Activated T-helper 17 cell treated with anti-CD3 and anti-CD28 coated beads, Interleukin-2, amount 50 U/mL, for 72 hours (primary cell): Measurements from ENCODE around the gene SLC25A6. TPM values are rescaled to one million over a fixed set of nuclear protein-coding genes. Genes with fewer than 3 reads are reported as not detected.
"Not testable (repeated sequence)": the region's sequence is repeated elsewhere in the genome, so short reads cannot be mapped to it uniquely, and the experiment has no call there.

ENCODE experiments used
- ATAC-seq: fragments of 150-1000 bp; cut with Tn5 transposase; replicated peaks from 2 replicates; pipeline ENCODE4 v1.10.0; 2021; ENCODE audit warnings: mild to moderate bottlenecking, moderate library complexity
- H3K27ac Mint-ChIP-seq: one replicate; pipeline ENCODE4 v1.8.0; 2022; ENCODE audit warnings: mixed read lengths
- H3K27me3 Mint-ChIP-seq: one replicate; pipeline ENCODE4 v1.8.0; 2022; ENCODE audit warnings: mixed read lengths
- H3K36me3 Mint-ChIP-seq: one replicate; pipeline ENCODE4 v1.8.0; 2022; ENCODE audit warnings: low read depth, mild to moderate bottlenecking, mixed read lengths
- H3K4me1 Mint-ChIP-seq: one replicate; pipeline ENCODE4 v1.8.0; 2022; ENCODE audit warnings: mixed read lengths
- H3K4me3 Mint-ChIP-seq: one replicate; pipeline ENCODE4 v1.8.0; 2022; ENCODE audit warnings: mild to moderate bottlenecking, mixed read lengths
- H3K9me3 Mint-ChIP-seq: one replicate; pipeline ENCODE4 v1.8.0; 2022; ENCODE audit warnings: mixed read lengths
- total RNA-seq, 2 donors: library from RNA; stranded (reverse); gene quantifications; one replicate each; pipeline ENCODE4 v1.2.3, GENCODE V29; 2022

SLC25A6 gene
- total RNA-seq, 2 donors from 2014 or later = 373 to 401 TPM

GRCh38 chrX:1419545-1420355 lies 27.8 kb upstream of the SLC25A6 start:
- Mint-ChIP-seq H3K9me3 (peaks cover under 1% of the 10 kb centered on the region), H3K27ac (peak overlapping the region; percentile 15), H3K4me3 (no peak overlapping the region), H3K4me1 (peaks cover 13% of the 10 kb centered on the region), H3K36me3 (peaks cover 54% of the 10 kb centered on the region), H3K27me3 (no peaks in the 10 kb centered on the region)
- ATAC-seq = no peak

GRCh38 chrX:1418901-1419544 lies 27.1 kb upstream of the SLC25A6 start:
- no peak overlapping the region for H3K4me3 Mint-ChIP-seq
- no peaks in the 10 kb centered on the region for H3K9me3 Mint-ChIP-seq
- H3K27ac Mint-ChIP-seq = no peak overlapping the region
- ATAC-seq = no peak
- peaks cover 12% of the 10 kb centered on the region for H3K4me1 Mint-ChIP-seq
- peaks cover 52% of the 10 kb centered on the region for H3K36me3 Mint-ChIP-seq
- H3K27me3 Mint-ChIP-seq = no peaks in the 10 kb centered on the region

- no peak overlapping the region for H3K27ac Mint-ChIP-seq
- no peaks in the 10 kb centered on the region for H3K9me3 Mint-ChIP-seq
- peaks cover 6% of the 10 kb centered on the region for H3K4me1 Mint-ChIP-seq
- no peaks in the 10 kb centered on the region for H3K27me3 Mint-ChIP-seq
- no peak for ATAC-seq
- H3K4me3 Mint-ChIP-seq = no peak overlapping the region
- peaks cover 52% of the 10 kb centered on the region for H3K36me3 Mint-ChIP-seq
Measured at GRCh38 chrX:1417921-1418771, 26.2 kb upstream of the SLC25A6 start.

- Mint-ChIP-seq H3K4me1 (peaks cover 6% of the 10 kb centered on the region), H3K4me3 (no peak overlapping the region), H3K27ac (no peak overlapping the region), H3K27me3 (no peaks in the 10 kb centered on the region), H3K36me3 (peaks cover 52% of the 10 kb centered on the region), H3K9me3 (no peaks in the 10 kb centered on the region)
- no peak for ATAC-seq
Measured at GRCh38 chrX:1416965-1417760, 25.2 kb upstream of the SLC25A6 start.

- Mint-ChIP-seq H3K27me3 (no peaks in the 10 kb centered on the region), H3K36me3 (peaks cover 52% of the 10 kb centered on the region), H3K4me3 (no peak overlapping the region), H3K27ac (no peak overlapping the region), H3K4me1 (peaks cover 6% of the 10 kb centered on the region), H3K9me3 (no peaks in the 10 kb centered on the region)
- ATAC-seq = no peak
Measured at GRCh38 chrX:1416327-1416784, 24.4 kb upstream of the SLC25A6 start.

- no peak for ATAC-seq
- H3K4me1 Mint-ChIP-seq = no peaks in the 10 kb centered on the region
- H3K4me3 Mint-ChIP-seq = no peak overlapping the region
- H3K27me3 Mint-ChIP-seq = no peaks in the 10 kb centered on the region
- no peaks in the 10 kb centered on the region for H3K9me3 Mint-ChIP-seq
- no peak overlapping the region for H3K27ac Mint-ChIP-seq
- peaks cover 39% of the 10 kb centered on the region for H3K36me3 Mint-ChIP-seq
Measured at GRCh38 chrX:1412551-1413161, 20.7 kb upstream of the SLC25A6 start.

GRCh38 chrX:1411326-1411725 lies 19.4 kb upstream of the SLC25A6 start:
- no peaks in the 10 kb centered on the region for H3K27me3 Mint-ChIP-seq
- ATAC-seq = no peak

GRCh38 chrX:1407035-1407434 lies 15.1 kb upstream of the SLC25A6 start:
- no peaks in the 10 kb centered on the region for H3K4me1 Mint-ChIP-seq
- no peak overlapping the region for H3K27ac Mint-ChIP-seq
- no peaks in the 10 kb centered on the region for H3K9me3 Mint-ChIP-seq
- H3K4me3 Mint-ChIP-seq = no peak overlapping the region
- H3K36me3 Mint-ChIP-seq = peaks cover 13% of the 10 kb centered on the region
- ATAC-seq = no peak
- H3K27me3 Mint-ChIP-seq = no peaks in the 10 kb centered on the region

More at GRCh38 chrX:1411326-1411725, 19.4 kb upstream of the SLC25A6 start:
- no peaks in the 10 kb centered on the region for H3K9me3 Mint-ChIP-seq
- H3K27ac Mint-ChIP-seq = no peak overlapping the region
- no peaks in the 10 kb centered on the region for H3K4me1 Mint-ChIP-seq
- H3K4me3 Mint-ChIP-seq = no peak overlapping the region
- H3K36me3 Mint-ChIP-seq = peaks cover 39% of the 10 kb centered on the region

- not testable (repeated sequence) for H3K36me3 Mint-ChIP-seq, H3K4me3 Mint-ChIP-seq, H3K9me3 Mint-ChIP-seq, H3K27ac Mint-ChIP-seq, ATAC-seq, H3K27me3 Mint-ChIP-seq, H3K4me1 Mint-ChIP-seq
Measured at GRCh38 chrX:1405769-1406168, 13.9 kb upstream of the SLC25A6 start.

- H3K36me3 Mint-ChIP-seq, H3K4me1 Mint-ChIP-seq, ATAC-seq, H3K27ac Mint-ChIP-seq, H3K27me3 Mint-ChIP-seq, H3K9me3 Mint-ChIP-seq, H3K4me3 Mint-ChIP-seq: not testable (repeated sequence)
Measured at GRCh38 chrX:1403867-1404266, 12.0 kb upstream of the SLC25A6 start.

- Mint-ChIP-seq H3K27me3 (no peaks in the 10 kb centered on the region), H3K4me1 (no peaks in the 10 kb centered on the region), H3K9me3 (no peaks in the 10 kb centered on the region), H3K27ac (no peak overlapping the region), H3K36me3 (peaks cover 6% of the 10 kb centered on the region), H3K4me3 (no peak overlapping the region)
- ATAC-seq = no peak
Measured at GRCh38 chrX:1403228-1403627, 11.3 kb upstream of the SLC25A6 start.

- no peak for ATAC-seq
- H3K4me3 Mint-ChIP-seq = no peak overlapping the region
- H3K36me3 Mint-ChIP-seq = peaks cover 6% of the 10 kb centered on the region
- H3K27me3 Mint-ChIP-seq = no peaks in the 10 kb centered on the region
- H3K9me3 Mint-ChIP-seq = no peaks in the 10 kb centered on the region
- no peaks in the 10 kb centered on the region for H3K4me1 Mint-ChIP-seq
- no peak overlapping the region for H3K27ac Mint-ChIP-seq
Measured at GRCh38 chrX:1401611-1402430, 9.9 kb upstream of the SLC25A6 start.
